Astrocyte (in vitro differentiated cells and primary cell): Measurements from ENCODE around the gene MYO16. TPM values are rescaled to one million over a fixed set of nuclear protein-coding genes. Genes with fewer than 3 reads are reported as not detected.

ENCODE experiments used
- DNase-seq: peaks from one replicate; pipeline ENCODE4 v3.0.0-alpha.2; 2010; ENCODE audit warnings: low read depth
- FAIRE-seq: peaks from 2 replicates; lab custom pipeline; 2011; peaks lifted over from hg19 to GRCh38; lab: Jason Lieb, UNC
- H2AFZ ChIP-seq: 2 replicates; pipeline ENCODE4 v1.6.0; 2012; ENCODE audit warnings: low read depth, low read length, inconsistent platforms
- H3K27ac ChIP-seq: 2 replicates; pipeline ENCODE4 v1.5.1; 2011; ENCODE audit warnings: low read depth, low read length, inconsistent platforms
- H3K27me3 ChIP-seq: 2 replicates; pipeline ENCODE4 v1.6.0; 2011; ENCODE audit warnings: low read length, inconsistent platforms; ENCODE audit not compliant: insufficient read depth
- H3K36me3 ChIP-seq: 2 replicates; pipeline ENCODE4 v1.5.1; 2011; ENCODE audit warnings: low read length, inconsistent platforms; ENCODE audit not compliant: insufficient read depth
- H3K4me1 ChIP-seq: 2 replicates; pipeline ENCODE4 v1.5.1; 2011; ENCODE audit warnings: low read length, inconsistent platforms; ENCODE audit not compliant: insufficient read depth
- H3K4me2 ChIP-seq: 2 replicates; pipeline ENCODE4 v1.6.0; 2012; ENCODE audit warnings: low read length, inconsistent platforms
- H3K4me3 ChIP-seq: 2 replicates; pipeline ENCODE4 v1.5.1; 2011; ENCODE audit warnings: low read depth, mild to moderate bottlenecking, low read length, inconsistent platforms; ENCODE audit not compliant: insufficient read depth
- H3K79me2 ChIP-seq: 2 replicates; pipeline ENCODE4 v1.6.0; 2012; ENCODE audit warnings: mild to moderate bottlenecking, low read length, inconsistent platforms; ENCODE audit not compliant: insufficient read depth
- H3K9ac ChIP-seq: 2 replicates; pipeline ENCODE4 v1.6.0; 2012; ENCODE audit warnings: mild to moderate bottlenecking, low read length, inconsistent platforms
- H3K9me3 ChIP-seq: 2 replicates; pipeline ENCODE4 v1.5.1; 2012; ENCODE audit warnings: low read depth, mild to moderate bottlenecking, low read length, inconsistent platforms; ENCODE audit not compliant: insufficient read depth
- H4K20me1 ChIP-seq: 2 replicates; pipeline ENCODE4 v1.6.0; 2012; ENCODE audit warnings: low read length, inconsistent platforms; ENCODE audit not compliant: insufficient read depth
- H3K27ac Mint-ChIP-seq: one replicate; pipeline ENCODE4 v1.8.0; 2021; ENCODE audit warnings: mild to moderate bottlenecking, mixed read lengths; ENCODE audit not compliant: unreplicated experiment
- H3K27me3 Mint-ChIP-seq: one replicate; pipeline ENCODE4 v1.8.0; 2021; ENCODE audit warnings: low read depth, mixed read lengths; ENCODE audit not compliant: unreplicated experiment
- H3K36me3 Mint-ChIP-seq: one replicate; pipeline ENCODE4 v1.8.0; 2021; ENCODE audit warnings: low read depth, mixed read lengths; ENCODE audit not compliant: unreplicated experiment
- H3K4me1 Mint-ChIP-seq: one replicate; pipeline ENCODE4 v1.8.0; 2021; ENCODE audit warnings: low read depth, mixed read lengths; ENCODE audit not compliant: unreplicated experiment
- H3K4me3 Mint-ChIP-seq: one replicate; pipeline ENCODE4 v1.8.0; 2021; ENCODE audit warnings: mild to moderate bottlenecking, moderate library complexity, mixed read lengths; ENCODE audit not compliant: unreplicated experiment
- H3K9me3 Mint-ChIP-seq: one replicate; pipeline ENCODE4 v1.8.0; 2021; ENCODE audit warnings: mild to moderate bottlenecking, mixed read lengths; ENCODE audit not compliant: unreplicated experiment
- EZH2 ChIP-seq: IDR thresholded peaks from 2 replicates; pipeline ENCODE4 v1.6.1; 2012; ENCODE audit warnings: mild to moderate bottlenecking, low read length, inconsistent platforms; ENCODE audit not compliant: insufficient read depth
- total RNA-seq: library from RNA; stranded (reverse); gene quantifications from 2 replicates; pipeline ENCODE4 v1.2.1, GENCODE V29; 2021
- TF ChIP-seq, protein P1 (sequence below): IDR thresholded peaks from 2 replicates; pipeline ENCODE4 v1.5.1; 2011; ENCODE audit warnings: low read depth, mild to moderate bottlenecking, inconsistent platforms, low read length, moderate library complexity; ENCODE audit not compliant: insufficient read depth

MYO16 gene
- total RNA-seq, 1 donor from 2014 or later, result 0.14 TPM

- H3K4me3 Mint-ChIP-seq, result no peak overlapping the region
- Histone ChIP-seq H3K27ac (no peak overlapping the region), H3K4me1 (peaks cover 3% of the 10 kb centered on the region), H2AFZ (peak overlapping the region; percentile 28), H3K4me2 (no peak overlapping the region), H3K27me3 (no peaks in the 10 kb centered on the region), H3K79me2 (no peaks in the 10 kb centered on the region), H3K36me3 (no peaks in the 10 kb centered on the region), H3K9me3 (no peaks in the 10 kb centered on the region), H4K20me1 (no peaks in the 10 kb centered on the region), H3K4me3 (no peak overlapping the region), H3K9ac (no peak overlapping the region)
- TF ChIP-seq, protein P1, sequence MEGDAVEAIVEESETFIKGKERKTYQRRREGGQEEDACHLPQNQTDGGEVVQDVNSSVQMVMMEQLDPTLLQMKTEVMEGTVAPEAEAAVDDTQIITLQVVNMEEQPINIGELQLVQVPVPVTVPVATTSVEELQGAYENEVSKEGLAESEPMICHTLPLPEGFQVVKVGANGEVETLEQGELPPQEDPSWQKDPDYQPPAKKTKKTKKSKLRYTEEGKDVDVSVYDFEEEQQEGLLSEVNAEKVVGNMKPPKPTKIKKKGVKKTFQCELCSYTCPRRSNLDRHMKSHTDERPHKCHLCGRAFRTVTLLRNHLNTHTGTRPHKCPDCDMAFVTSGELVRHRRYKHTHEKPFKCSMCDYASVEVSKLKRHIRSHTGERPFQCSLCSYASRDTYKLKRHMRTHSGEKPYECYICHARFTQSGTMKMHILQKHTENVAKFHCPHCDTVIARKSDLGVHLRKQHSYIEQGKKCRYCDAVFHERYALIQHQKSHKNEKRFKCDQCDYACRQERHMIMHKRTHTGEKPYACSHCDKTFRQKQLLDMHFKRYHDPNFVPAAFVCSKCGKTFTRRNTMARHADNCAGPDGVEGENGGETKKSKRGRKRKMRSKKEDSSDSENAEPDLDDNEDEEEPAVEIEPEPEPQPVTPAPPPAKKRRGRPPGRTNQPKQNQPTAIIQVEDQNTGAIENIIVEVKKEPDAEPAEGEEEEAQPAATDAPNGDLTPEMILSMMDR, result no peak
- TF ChIP-seq EZH2, result no peak
- H3K27me3 Mint-ChIP-seq, result no peaks in the 10 kb centered on the region
- no peaks in the 10 kb centered on the region for H3K9me3 Mint-ChIP-seq
- FAIRE-seq, result no peak
- no peak overlapping the region for H3K27ac Mint-ChIP-seq
- H3K36me3 Mint-ChIP-seq, result no peaks in the 10 kb centered on the region
- H3K4me1 Mint-ChIP-seq, result no peaks in the 10 kb centered on the region
- no peak for DNase-seq
Observed at GRCh38 chr13:108897955-108898354, 268.5 kb downstream of the MYO16 start.

- FAIRE-seq (no peak), DNase-seq (no peak)
- Histone ChIP-seq H3K4me1 (no peaks in the 10 kb centered on the region), H3K27me3 (no peaks in the 10 kb centered on the region), H3K9me3 (no peaks in the 10 kb centered on the region), H3K27ac (no peak overlapping the region), H4K20me1 (no peaks in the 10 kb centered on the region), H3K4me2 (no peak overlapping the region), H3K79me2 (no peaks in the 10 kb centered on the region), H2AFZ (no peak overlapping the region), H3K4me3 (no peak overlapping the region), H3K9ac (no peak overlapping the region), H3K36me3 (no peaks in the 10 kb centered on the region)
- TF ChIP-seq, protein P1, result no peak
- no peak for TF ChIP-seq EZH2
- Mint-ChIP-seq H3K4me3 (no peak overlapping the region), H3K4me1 (no peaks in the 10 kb centered on the region), H3K27me3 (no peaks in the 10 kb centered on the region), H3K36me3 (no peaks in the 10 kb centered on the region), H3K9me3 (no peaks in the 10 kb centered on the region), H3K27ac (no peak overlapping the region)
Observed at GRCh38 chr13:108902405-108903155, 273.2 kb downstream of the MYO16 start.

- no peaks in the 10 kb centered on the region for H3K9me3 ChIP-seq
- H3K4me2 ChIP-seq, result no peak overlapping the region
- H3K27ac ChIP-seq, result no peak overlapping the region
- no peak for TF ChIP-seq EZH2
- TF ChIP-seq, protein P1, result no peak
- no peak overlapping the region for H3K27ac Mint-ChIP-seq
- H3K36me3 Mint-ChIP-seq, result no peaks in the 10 kb centered on the region
- DNase-seq, result no peak
- no peaks in the 10 kb centered on the region for H3K27me3 Mint-ChIP-seq
- no peaks in the 10 kb centered on the region for H3K4me1 Mint-ChIP-seq
- no peak overlapping the region for H3K4me3 ChIP-seq
- no peaks in the 10 kb centered on the region for H3K36me3 ChIP-seq
- H3K4me3 Mint-ChIP-seq, result no peak overlapping the region
- no peaks in the 10 kb centered on the region for H3K4me1 ChIP-seq
- H2AFZ ChIP-seq, result no peak overlapping the region
- no peak overlapping the region for H3K9ac ChIP-seq
- H3K79me2 ChIP-seq, result no peaks in the 10 kb centered on the region
- H3K27me3 ChIP-seq, result no peaks in the 10 kb centered on the region
- H4K20me1 ChIP-seq, result no peaks in the 10 kb centered on the region
- no peaks in the 10 kb centered on the region for H3K9me3 Mint-ChIP-seq
- FAIRE-seq, result no peak
Observed at GRCh38 chr13:108903613-108904012, 274.2 kb downstream of the MYO16 start.
